ENCODE measurements around the gene C2CD3. TPM values are rescaled to one million over a fixed set of nuclear protein-coding genes. Genes with fewer than 3 reads are reported as not detected.

Gene C2CD3
- total and polyA plus RNA-seq, 2 of the 4 experiments (the other 2 are of a cell fraction) = 11.1 to 19.2 TPM

DNA sequence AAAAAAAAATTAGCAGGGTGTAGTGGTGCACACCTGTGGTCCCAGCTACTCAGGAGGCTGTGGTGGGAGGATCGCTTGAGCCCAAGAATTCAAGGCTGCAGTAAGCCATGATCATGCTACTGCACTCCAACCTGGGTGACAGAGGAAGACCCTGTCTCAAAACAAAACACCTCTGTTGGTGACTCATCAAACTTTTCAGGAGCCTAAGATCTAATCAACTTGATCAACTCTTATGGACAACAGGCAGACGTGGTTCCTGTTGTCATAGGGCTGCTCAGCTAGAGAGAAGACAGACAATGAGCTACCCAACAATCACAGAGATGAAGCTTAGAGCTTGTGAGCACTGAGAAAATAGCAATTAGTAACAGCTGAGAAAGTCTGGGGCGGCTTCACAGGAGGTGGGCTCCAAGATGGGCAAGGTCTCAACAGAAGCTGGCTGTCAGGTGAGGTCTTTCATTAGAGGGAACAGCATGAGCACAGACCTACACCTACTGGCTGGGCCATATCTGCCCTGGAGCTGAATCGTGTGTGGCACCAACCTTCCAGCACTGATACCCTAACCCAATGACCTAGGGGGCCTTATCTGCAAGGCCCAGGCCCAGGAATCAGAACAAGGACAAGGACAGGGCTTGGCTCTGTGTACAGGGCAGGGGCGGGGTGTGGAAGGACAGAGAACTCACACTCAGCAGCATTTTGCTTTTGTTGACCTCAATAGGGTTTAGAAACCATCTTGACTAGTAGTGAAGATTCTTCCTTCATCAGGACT, 154.7 kb downstream of the C2CD3 start:
- peaks cover 19% of the 10 kb centered on the region for H3K9me1 ChIP-seq (ENCODE audit: insufficient read depth, low read length)
- peaks cover 0 to 12% of the 10 kb centered on the region in 2 experiments; a peak in 2 of 4 replicates for H3K79me1 ChIP-seq (ENCODE audit: low read depth in 1 of 2, low read length in 2 of 2)
- no peak overlapping the region for H3K4me2 ChIP-seq (ENCODE audit: low read depth, low read length)
- H3K14ac ChIP-seq (replicated peaks; ENCODE audit: low read depth, low read length) = no peak overlapping the region
- H2AK5ac ChIP-seq (ENCODE audit: low read depth, low read length) = no peak overlapping the region
- H3K18ac ChIP-seq (ENCODE audit: low read depth, low read length) = no peak overlapping the region
- peaks cover 10% of the 10 kb centered on the region; the same call in 1 of the 2 replicates for H3K36me3 ChIP-seq (ENCODE audit: control insufficient read depth, insufficient read depth, low read length)
- no peak overlapping the region for H2BK20ac ChIP-seq (ENCODE audit: low read depth, low read length)
- H4K8ac ChIP-seq (ENCODE audit: low read depth in 2 of 2, low read length in 2 of 2) = no peak overlapping the region
- no peak overlapping the region for H2BK5ac ChIP-seq (ENCODE audit: low read depth, low read length, poor library complexity, severe bottlenecking)
- H2BK15ac ChIP-seq (ENCODE audit: low read depth, low read length) = no peak overlapping the region
- no peak overlapping the region for H3K4ac ChIP-seq (ENCODE audit: low read depth, low read length)
- no peak overlapping the region for H3K9ac ChIP-seq (ENCODE audit: low read depth, low read length)
- intact Hi-C loops (cut with micrococcal nuclease) = no loop called here
- H2AK9ac ChIP-seq (replicated peaks; ENCODE audit: low read depth, low read length, poor library complexity) = no peak overlapping the region
- DNase-seq (no peak), ATAC-seq (ENCODE audit: low read depth) (no peak)
- 100% methylated on average over 1 of the region's 5 CpGs; no CpG with 5 or more reads in 1 of the 2 experiments for WGBS, 2 experiments (ENCODE audit: extremely low coverage in 2 of 2, insufficient read length in 1 of 2)
- peaks cover 17% of the 10 kb centered on the region for H3K4me1 ChIP-seq (ENCODE audit: control insufficient read depth, insufficient read depth, low read length)
- in situ Hi-C loops (cut with MboI; ENCODE audit: low sequenced_read_pairs) = no loop called here
- POLR2A ChIA-PET (ENCODE audit: unreplicated experiment) = no interaction called here
- no peaks in the 10 kb centered on the region for H3K27me3 ChIP-seq (ENCODE audit: control insufficient read depth, insufficient read depth, low read length)
- H4K91ac ChIP-seq (ENCODE audit: insufficient read depth, low read depth, low read length) = no peak overlapping the region
- no peak overlapping the region for H4K5ac ChIP-seq (ENCODE audit: low read depth, low read length)
- no peak overlapping the region for H3K56ac ChIP-seq (ENCODE audit: extremely low read depth, insufficient read depth, low read length)
- H3K4me3 ChIP-seq (ENCODE audit: insufficient read depth, low read depth, low read length) = no peak overlapping the region
- no peak overlapping the region for H2BK120ac ChIP-seq (ENCODE audit: low read depth, low read length)
- H3K23ac ChIP-seq (ENCODE audit: low read depth, low read length) = no peak overlapping the region
- H3K27ac ChIP-seq (ENCODE audit: insufficient read depth, low read length) = no peak overlapping the region
- no peaks in the 10 kb centered on the region for H3K9me3 ChIP-seq (ENCODE audit: control insufficient read depth, insufficient read depth, low read length)
- dilution Hi-C loops (cut with HindIII; ENCODE audit: low sequenced_read_pairs, unreplicated experiment) = no loop called here
- TF ChIP-seq POLR2A (IDR thresholded peaks at IDR 0.05; ENCODE audit: low read depth, low read length) (no peak), RFX5 (IDR thresholded peaks at IDR 0.05; ENCODE audit: low read depth, low read length) (no peak), RCOR1 (IDR thresholded peaks at IDR 0.05; ENCODE audit: insufficient replicate concordance, low read length) (no peak), MAZ (IDR thresholded peaks at IDR 0.05; ENCODE audit: borderline replicate concordance, low read depth, low read length) (no peak), MAFK (IDR thresholded peaks at IDR 0.05; ENCODE audit: low read depth, low read length) (no peak), NFE2L2 (IDR thresholded peaks at IDR 0.05; ENCODE audit: low read depth, low read length) (no peak), CEBPB (IDR thresholded peaks at IDR 0.05; ENCODE audit: low read depth, low read length) (no peak), CHD1 (IDR thresholded peaks at IDR 0.05; ENCODE audit: low read depth, low read length) (no peak), RAD21 (IDR thresholded peaks at IDR 0.05; ENCODE audit: low read length) (no peak), FOS (IDR thresholded peaks at IDR 0.05; ENCODE audit: low read depth, low read length) (no peak), MXI1 (IDR thresholded peaks at IDR 0.05; ENCODE audit: borderline replicate concordance, low read depth, low read length) (no peak), BHLHE40 (IDR thresholded peaks at IDR 0.05; ENCODE audit: low read depth, low read length) (no peak), SMC3 (IDR thresholded peaks at IDR 0.05; ENCODE audit: low read depth, low read length) (no peak)
- TF ChIP-seq, protein P1, sequence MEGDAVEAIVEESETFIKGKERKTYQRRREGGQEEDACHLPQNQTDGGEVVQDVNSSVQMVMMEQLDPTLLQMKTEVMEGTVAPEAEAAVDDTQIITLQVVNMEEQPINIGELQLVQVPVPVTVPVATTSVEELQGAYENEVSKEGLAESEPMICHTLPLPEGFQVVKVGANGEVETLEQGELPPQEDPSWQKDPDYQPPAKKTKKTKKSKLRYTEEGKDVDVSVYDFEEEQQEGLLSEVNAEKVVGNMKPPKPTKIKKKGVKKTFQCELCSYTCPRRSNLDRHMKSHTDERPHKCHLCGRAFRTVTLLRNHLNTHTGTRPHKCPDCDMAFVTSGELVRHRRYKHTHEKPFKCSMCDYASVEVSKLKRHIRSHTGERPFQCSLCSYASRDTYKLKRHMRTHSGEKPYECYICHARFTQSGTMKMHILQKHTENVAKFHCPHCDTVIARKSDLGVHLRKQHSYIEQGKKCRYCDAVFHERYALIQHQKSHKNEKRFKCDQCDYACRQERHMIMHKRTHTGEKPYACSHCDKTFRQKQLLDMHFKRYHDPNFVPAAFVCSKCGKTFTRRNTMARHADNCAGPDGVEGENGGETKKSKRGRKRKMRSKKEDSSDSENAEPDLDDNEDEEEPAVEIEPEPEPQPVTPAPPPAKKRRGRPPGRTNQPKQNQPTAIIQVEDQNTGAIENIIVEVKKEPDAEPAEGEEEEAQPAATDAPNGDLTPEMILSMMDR (conservative IDR thresholded peaks at IDR 0.05; ENCODE audit: low read depth, low read length) = no peak
- TF ChIP-seq, protein P2, sequence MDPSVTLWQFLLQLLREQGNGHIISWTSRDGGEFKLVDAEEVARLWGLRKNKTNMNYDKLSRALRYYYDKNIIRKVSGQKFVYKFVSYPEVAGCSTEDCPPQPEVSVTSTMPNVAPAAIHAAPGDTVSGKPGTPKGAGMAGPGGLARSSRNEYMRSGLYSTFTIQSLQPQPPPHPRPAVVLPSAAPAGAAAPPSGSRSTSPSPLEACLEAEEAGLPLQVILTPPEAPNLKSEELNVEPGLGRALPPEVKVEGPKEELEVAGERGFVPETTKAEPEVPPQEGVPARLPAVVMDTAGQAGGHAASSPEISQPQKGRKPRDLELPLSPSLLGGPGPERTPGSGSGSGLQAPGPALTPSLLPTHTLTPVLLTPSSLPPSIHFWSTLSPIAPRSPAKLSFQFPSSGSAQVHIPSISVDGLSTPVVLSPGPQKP (IDR thresholded peaks at IDR 0.05; ENCODE audit: borderline replicate concordance, low read depth, low read length) = no peak
- H4K20me1 ChIP-seq (ENCODE audit: insufficient read depth, low read length) = peaks cover 3% of the 10 kb centered on the region; the same call in 1 of the 2 replicates
- CTCF ChIA-PET = no interaction called here
- no TSS peak for BruUV-seq (replicated peaks)
- H2AFZ ChIP-seq (replicated peaks; ENCODE audit: low read length, poor library complexity) = no peak overlapping the region
